AG08395 (cell line): ENCODE results near the gene IFITM2.
"Not testable (repeated sequence)": the region's sequence is repeated elsewhere in the genome, so short reads cannot be mapped to it uniquely, and the experiment has no call there.

ENCODE experiments used
- DNase-seq: peaks from one replicate; pipeline ENCODE4 v3.0.0; 2012; ENCODE audit warnings: mixed read lengths, low spot score

The IFITM2 gene

DNA sequence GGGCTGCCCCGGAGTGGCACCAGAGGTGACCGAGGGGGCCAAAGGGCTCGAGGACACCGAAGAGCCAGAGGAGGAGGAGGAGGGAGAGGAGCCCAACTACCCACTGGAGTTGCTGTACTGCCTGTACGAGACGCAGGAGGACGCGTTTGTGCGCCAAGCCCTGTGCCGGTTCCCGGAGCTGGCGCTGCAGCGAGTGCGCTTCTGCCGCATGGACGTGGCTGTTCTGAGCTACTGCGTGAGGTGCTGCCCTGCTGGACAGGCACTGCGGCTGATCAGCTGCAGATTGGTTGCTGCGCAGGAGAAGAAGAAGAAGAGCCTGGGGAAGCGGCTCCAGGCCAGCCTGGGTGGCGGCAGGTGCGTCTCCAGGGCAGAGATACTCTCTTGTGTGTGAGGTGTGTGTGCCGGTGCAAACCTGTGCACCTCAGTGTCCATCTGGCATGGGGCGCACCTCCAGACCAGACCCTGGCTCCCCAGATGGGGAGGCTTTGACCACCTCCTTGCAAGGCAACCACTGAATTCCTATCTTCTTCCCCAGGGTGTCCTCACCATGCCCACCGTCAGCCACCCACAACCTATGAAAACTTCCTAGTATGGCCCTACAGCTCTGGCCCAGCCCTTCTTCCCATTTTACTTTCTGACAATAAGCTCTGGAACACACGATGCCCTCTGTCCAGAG, 26.0 kb upstream of the IFITM2 start:
- DNase-seq: no peak

GRCh38 chr11:282171-282570, 25.4 kb upstream of the IFITM2 start:
- DNase-seq: no peak

GRCh38 chr11:282630-283360, 24.8 kb upstream of the IFITM2 start:
- DNase-seq: no peak

- no peak for DNase-seq
Measured at GRCh38 chr11:283405-284104, 24.1 kb upstream of the IFITM2 start.

DNA sequence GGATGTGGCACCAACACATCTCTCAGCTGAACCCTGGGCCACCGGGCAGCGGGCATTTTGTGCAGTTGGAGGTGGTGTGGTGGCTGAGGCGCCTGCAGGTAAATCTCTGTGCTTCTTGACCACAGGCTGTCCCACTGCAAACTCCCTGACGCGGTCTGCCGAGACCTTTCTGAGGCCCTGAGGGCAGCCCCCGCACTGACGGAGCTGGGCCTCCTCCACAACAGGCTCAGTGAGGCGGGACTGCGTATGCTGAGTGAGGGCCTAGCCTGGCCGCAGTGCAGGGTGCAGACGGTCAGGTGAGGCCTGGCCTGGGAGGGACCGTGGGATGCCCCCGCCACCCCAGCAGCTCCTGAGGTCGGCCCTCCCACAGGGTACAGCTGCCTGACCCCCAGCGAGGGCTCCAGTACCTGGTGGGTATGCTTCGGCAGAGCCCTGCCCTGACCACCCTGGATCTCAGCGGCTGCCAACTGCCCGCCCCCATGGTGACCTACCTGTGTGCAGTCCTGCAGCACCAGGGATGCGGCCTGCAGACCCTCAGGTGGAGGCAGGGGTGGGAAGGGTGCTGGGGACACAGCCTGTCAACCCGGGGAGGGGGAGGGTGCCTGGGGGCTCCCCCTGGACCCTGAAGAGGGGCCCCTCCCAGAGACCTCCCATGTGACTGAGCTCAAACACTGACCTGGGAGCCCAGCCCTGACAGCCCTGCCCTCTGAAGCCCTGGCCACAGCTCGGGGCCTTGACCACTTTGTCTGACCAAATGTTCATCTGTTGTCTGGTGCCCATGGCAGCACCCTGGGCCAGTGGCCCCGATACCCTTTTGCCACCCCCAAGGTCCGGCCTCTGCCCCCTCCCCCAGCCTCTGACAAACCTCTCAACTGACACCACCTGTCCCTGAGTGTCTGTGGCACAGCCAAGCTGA, 23.3 kb upstream of the IFITM2 start:
- DNase-seq: no peak

- no peak for DNase-seq
Measured at GRCh38 chr11:285021-285893, 22.4 kb upstream of the IFITM2 start.

DNA sequence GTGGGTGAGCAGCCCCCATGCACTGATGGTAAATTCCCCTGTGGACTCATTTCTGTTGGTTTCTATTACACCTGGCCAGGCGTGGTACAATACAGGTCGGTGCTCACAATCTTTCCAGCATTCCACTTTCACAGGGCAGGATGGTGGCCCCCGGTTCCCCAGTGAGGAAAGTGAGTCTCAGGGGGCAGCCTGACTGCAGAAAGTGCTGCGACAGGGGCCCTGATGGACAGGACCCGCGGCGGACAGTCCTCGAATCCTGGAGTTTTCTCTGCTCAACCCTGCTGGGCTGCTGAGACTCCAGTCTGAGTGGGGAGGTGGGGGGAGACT, 21.8 kb upstream of the IFITM2 start:
- DNase-seq: no peak

DNA sequence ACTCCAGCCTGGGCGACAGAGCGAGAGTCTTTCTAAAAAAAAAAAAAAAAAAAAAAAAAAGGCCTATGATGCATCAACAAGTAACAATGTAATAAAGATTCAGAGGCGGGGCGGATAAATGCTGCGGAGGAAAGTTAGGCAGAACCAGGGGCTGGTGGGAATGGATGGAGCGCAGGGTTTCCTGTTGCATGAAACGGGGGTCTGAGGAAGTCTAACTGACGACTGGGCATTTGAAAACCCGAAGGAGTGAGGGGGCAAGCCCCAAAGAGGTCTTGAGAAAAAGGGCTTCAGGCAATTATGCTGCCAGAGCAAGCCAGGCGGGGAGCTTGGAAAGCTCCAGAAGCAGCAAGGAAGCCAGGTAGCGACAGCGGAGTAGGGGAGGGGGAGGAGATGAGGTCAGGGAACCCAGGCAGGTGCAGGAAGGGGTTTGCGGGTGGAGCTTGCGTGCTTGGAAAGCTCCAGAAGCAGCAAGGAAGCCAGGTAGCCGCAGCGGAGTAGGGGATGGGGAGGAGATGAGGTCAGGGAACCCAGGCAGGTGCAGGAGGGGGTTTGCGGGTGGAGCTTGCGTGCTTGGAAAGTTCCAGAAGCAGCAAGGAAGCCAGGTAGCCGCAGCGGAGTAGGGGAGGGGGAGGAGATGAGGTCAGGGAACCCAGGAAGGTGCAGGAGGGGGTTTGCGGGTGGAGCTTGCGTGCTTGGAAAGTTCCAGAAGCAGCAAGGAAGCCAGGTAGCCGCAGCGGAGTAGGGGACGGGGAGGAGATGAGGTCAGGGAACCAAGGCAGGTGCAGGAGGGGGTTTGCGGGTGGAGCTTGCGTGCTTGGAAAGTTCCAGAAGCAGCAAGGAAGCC, 20.4 kb upstream of the IFITM2 start:
- DNase-seq: not testable (repeated sequence)

GRCh38 chr11:287821-288477, 19.7 kb upstream of the IFITM2 start:
- DNase-seq: no peak

DNA sequence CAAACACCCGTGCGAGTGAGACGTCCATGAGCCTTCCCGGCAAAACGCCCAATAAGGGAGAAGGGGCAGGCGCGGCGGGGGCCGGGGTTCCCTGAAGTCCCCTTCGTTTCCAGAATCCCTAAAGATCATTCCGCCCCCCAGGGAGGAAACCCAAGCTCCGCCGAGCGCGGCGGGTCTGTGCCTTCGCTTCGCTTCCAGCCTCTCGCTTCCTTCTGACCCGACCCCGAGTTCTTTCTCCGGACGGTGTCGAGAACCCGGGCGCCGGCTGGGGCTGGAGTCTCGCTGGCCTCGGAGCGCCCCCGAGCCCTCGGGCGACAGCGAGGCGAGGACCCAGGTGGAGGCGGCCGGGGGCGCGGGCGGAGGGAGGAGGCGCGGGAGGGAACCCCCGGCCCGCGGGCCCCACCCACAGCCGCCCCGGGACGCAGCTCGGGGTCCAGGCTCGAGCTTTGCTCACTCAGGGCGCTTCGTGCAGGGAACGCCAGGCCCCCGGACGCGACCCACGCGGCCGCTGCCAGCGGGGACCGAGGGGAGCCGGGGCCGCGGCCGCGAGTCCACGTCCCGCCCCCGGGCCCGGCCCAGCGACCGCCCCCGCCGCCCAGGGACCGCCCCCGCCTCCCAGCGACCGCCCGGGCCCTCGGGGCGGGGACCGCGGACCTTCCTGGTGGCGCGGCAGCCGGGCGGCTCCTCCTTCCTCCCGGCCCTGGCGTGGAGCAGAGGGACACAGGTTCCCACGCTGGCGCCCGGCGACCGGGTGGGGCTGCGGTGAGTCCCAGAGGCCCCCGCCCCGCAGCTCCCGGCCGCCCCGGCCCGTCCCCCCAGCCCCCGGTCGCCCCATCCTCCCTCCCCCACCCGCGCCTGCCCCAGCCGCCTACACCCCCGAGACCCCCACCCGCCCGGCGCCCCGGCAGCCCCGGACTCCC, 18.9 kb upstream of the IFITM2 start, which contains the start of gene PGGHG:
PGGHG (plus strand) TSS at position 649 of the 920 bp plus-strand sequence. CDS start 691 bp downstream, outside the sequence.
- peak; percentile 93 for DNase-seq

GRCh38 chr11:289398-289711, 18.3 kb upstream of the IFITM2 start:
- no peak for DNase-seq

DNA sequence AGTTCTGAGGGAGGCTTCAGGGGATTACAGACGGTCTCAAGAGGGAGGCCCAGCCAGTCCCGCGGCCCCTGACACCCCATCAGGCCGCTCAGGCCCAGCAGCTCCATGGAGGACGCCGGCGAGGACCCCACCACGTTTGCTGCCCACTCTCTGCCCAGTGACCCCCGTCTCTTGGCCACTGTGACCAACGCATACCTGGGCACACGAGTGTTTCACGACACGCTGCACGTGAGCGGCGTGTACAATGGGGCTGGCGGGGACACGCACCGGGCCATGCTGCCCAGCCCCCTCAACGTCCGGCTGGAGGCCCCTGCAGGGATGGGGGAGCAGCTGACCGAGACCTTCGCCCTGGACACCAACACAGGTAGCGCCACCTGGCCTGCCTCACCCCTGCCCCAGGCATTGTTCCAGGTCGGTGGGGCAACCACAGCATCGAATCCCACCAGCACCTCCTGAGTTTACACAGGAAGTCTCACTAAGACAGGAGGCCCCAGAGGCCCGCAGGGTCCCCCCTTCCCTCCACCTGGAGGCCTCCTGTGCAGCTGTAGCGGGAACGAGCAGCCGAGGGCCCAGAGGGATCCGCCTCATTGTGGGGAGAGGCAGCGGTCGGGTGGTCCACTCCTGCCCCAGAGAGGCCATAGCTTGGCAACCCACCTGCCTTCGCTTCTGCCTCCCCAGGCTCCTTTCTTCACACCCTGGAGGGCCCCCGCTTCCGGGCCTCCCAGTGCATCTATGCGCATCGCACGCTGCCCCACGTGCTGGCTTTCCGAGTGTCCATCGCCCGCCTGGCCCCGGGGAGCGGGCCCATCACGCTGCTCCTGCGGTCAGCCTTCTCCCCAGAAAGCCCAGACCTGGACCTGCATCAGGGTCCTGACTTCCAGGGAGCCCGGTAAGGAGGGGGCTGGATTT, 17.6 kb upstream of the IFITM2 start:
- DNase-seq: no peak

DNA sequence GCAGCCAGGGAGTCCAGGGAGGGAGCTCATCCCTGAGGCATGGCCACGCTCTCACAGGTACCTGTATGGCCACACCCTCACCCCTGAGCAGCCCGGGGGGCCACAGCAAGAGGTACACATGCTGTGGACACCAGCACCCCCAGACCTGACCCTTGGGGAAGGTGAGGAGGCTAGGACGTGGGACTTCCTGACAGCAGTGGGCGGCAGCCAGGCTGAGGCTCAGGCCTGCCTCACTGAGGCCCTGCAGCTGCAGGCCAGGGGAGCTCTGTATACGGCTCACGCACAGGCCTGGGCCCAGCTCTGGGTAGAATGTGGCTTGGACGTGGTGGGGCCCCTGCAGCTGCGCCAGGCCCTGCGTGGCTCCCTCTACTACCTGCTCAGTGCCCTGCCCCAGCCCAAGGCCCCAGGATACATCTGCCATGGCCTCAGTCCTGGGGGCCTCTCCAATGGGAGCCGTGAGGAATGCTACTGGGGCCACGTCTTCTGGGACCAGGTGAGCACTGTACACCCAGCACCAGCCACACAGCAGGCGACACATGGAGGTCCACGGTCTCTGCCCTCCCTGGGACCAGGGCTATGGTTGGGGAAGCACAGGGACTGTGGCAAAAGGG, 16.9 kb upstream of the IFITM2 start:
- no peak for DNase-seq

GRCh38 chr11:291281-292210, 16.1 kb upstream of the IFITM2 start:
- DNase-seq: no peak

DNA sequence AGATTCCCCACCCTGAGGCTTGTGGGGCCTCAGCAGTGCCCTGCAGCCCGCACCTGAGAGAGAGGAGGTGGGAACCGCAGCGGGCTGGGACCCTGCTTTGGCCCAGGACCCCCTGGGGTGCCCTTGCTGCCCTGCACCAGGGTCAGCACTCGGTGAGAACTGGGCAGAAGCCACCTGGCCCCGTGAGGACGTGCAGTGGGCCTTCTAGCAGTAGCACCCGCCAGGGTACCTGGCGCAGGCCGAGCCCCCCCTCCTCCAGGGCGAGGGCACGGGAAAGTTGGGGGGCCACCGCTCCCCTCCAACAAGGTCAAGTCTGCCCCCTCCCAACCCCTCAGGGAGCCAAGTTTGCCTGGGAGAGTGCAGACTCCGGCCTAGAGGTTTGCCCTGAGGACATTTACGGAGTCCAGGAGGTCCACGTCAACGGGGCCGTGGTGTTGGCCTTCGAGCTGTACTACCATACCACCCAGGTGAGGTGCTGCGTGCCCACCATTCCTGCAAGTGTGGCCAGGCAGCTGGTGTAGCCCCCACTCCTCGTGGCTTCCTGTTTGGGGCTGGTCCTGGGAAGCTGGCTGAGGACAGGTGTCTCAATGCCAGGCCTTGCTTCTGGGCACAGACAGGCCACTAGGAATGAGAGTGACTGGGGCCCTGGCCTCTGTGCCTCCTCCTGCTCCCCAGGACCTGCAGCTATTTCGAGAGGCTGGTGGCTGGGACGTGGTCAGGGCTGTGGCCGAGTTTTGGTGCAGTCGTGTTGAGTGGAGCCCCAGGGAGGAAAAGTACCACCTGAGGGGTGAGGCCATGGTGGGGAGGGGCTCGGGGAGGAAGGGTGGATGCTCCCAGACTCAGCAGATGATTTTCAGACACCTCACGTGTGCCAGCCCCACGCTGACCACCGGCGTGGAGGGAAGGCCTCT, 15.2 kb upstream of the IFITM2 start:
- DNase-seq: no peak
